NCI-H2227 (cell line): ENCODE data around the gene TINAGL1.

Experiments used
- DNase-seq: peaks from one replicate; lab custom pipeline; 2025; ENCODE audit not compliant: unreplicated experiment; lab: John Stamatoyannopoulos, UW

The TINAGL1 gene, protein sequence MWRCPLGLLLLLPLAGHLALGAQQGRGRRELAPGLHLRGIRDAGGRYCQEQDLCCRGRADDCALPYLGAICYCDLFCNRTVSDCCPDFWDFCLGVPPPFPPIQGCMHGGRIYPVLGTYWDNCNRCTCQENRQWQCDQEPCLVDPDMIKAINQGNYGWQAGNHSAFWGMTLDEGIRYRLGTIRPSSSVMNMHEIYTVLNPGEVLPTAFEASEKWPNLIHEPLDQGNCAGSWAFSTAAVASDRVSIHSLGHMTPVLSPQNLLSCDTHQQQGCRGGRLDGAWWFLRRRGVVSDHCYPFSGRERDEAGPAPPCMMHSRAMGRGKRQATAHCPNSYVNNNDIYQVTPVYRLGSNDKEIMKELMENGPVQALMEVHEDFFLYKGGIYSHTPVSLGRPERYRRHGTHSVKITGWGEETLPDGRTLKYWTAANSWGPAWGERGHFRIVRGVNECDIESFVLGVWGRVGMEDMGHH

DNA sequence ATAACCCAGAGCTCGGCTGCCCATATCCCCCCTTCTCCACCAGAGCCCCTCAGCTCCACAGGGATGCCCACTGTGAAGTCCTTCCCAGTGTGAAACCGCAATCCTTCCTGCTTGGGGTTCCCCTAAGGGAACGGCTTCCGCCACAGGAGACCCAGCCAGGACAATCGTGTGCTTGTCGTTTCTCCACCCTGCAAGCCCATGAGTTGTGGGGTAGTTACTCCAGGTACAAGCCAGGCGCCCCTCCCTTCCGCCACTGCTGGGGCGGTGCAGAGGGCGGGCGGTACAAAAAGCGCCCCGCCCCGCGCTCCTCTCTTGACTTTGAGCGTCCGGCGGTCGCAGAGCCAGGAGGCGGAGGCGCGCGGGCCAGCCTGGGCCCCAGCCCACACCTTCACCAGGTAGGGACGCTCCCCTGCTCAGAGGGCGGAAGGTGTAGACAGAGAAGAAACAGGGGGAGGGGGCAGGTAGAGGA is at the start of gene TINAGL1:
TSS of gene TINAGL1 (plus strand) at position 315 of the 469 bp plus-strand sequence. CDS start 634 bp downstream, outside the sequence.
- no peak for DNase-seq

DNA sequence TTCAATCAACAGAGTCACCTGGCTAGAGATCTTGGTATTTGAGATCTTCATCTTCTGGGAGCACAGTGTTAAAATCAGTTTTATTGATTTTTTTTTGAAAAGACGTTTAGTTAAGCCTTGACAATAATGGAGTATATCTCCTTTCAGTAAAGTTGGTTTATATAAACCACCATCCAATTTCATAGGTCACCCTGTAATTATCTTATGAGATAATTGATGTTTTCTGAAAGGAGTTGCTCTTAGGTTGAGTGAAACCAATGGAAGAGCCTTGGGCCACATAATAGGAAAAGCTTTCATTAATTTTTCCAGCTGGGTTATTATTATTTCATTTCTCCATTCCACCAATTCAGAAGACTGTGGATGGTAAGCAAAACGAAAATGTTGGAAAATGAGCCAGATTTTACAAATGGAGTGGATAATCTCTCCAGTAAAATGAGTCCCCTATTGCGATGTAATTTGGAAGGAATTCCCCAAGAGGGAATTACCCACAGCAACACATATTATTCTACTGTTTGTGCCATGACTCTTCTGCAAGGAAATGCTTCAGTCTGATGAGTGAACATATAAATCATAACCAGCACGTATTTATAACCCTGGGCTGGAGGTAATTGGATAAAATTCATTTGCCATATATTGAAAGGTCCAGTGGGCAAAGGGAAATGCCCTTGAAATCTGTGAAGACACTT is 46.2 kb upstream of the TINAGL1 start:
- DNase-seq = peak; percentile 39

DNA sequence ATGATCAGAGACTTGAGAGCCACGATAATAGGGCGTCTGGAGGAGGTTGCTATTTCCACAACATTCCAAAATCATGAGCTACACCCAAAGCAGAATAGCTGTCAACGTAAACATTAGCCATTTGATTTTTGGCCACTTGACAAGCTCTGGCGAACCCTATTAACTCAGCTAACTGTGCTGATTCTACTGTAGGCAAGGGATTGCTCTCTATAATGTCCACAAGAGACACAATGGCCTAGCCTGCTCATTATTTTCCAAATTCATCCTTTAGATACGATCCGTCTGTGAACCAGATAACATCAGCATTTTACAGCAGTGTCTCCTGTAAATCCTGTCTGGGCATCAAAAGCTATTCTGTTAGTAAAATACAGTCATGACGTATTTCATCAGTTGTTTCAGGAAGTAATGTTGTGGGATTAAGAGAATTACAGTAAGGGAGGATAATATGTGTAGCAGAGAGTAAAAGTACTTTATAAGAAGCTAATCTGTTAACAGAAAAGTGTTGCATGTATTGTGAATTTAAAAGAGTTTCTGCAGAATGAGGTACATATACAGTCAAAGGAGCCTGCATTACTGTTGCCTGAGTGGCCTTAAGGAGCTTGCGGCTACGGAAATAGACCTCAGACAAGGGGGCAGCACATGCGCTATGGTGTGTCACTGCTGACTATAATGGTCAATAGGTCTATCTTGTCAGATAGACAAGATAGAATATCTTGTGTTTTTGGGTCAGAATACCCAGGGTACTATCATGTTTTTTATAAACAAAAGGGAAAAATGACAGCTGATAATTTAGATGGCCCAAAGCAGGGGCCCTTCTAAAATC is 44.9 kb upstream of the TINAGL1 start:
- DNase-seq = peak; percentile 51

DNA sequence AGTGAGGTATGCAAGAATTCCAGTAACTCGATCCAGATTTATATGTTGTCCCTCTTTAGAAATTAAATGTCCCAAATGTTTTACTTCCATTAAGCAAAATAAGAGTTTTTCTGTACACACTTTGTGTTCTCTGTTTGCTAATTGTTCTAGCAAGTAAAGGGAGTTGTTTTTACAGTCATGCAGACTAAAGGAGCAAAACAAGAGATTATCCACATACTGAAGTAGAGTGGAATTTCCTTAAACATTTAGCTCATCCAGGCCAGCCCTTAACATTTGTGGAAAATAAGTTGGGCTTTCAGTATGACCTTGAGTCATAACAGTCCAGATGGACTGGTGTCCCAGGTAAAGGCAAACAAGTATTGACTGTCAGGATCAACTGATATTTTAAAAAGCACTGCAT is 44.1 kb upstream of the TINAGL1 start:
- DNase-seq = no peak

DNA sequence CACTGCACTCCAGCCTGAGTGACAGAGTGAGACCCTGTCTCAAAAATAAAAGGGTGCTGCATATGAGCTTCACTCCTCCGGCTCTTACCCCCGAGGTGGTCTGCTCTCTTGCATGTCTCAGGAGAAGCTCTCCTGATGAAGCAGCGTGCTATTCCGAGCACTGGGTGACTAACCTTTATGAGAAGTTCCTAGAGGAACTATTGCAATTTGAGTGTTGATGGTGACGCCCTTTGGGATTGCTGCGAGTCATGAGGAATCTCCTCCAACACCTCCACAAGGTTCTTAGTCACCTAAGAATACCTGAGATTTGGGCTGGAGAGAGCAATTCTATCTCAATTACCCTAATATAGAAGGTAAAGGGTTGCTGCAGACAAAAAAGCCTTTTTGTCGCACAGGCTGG is 40.8 kb upstream of the TINAGL1 start:
- no peak for DNase-seq

DNA sequence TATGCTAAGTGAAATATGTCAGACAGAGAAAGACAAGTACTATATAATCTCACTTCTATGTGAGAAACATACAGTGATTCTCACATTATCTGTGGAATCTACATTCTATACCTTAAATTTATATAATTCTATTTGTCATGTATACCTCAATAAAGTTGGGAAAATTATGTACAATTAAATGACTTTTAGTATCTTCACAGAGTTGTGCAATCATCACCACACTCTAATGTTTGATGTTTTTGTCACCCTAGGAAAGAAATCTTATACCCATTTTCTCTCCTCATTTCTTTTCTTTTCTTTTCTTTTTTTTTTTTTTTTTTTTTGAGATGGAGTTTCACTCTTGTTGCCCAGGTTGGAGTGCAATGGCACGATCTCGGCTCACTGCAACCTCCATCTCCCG is 37.0 kb upstream of the TINAGL1 start:
- no peak for DNase-seq

DNA sequence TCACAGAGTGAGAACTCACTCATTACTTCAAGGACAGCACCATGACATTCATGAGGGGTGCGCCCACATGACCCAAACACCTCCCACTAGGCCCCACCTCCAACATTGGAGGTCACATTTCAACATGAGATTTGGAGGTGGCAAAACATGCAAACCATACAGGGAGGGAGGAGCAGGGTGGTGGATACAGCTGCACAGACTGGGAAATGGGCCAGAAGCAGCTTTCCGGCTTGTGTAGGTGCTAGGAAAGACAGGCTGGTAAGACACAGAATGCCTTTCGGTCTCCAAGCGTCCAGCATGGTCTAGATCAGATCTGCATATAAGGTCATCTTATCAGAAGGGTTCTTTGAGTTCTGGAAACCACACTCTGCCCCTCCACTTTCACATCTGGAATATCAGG is 35.1 kb upstream of the TINAGL1 start:
- DNase-seq = no peak

DNA sequence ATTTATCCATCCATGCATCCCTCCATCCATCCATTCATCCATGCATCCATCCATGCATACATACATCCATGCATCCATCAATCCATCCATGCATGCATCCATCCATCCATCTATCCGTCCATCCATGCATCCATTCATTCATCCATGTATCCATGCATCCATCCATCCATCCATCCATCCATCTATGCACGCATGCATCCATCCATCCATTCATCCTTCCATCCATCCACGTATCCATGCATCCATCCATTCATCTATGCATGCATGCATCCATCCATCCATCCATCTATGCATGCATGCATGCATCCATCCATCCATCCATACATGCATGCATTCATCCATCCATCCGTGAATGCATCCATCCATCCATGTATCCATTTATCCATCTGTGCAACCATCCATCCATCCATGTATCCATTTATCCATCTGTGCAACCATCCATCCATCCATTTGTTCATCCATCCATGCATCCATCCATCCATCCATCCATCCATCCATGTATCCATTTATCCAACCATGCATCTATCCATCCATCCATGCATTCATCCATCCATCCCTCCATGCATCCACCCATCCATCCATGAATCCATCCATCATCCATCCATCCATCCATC is 30.3 kb upstream of the TINAGL1 start:
- no peak for DNase-seq

DNA sequence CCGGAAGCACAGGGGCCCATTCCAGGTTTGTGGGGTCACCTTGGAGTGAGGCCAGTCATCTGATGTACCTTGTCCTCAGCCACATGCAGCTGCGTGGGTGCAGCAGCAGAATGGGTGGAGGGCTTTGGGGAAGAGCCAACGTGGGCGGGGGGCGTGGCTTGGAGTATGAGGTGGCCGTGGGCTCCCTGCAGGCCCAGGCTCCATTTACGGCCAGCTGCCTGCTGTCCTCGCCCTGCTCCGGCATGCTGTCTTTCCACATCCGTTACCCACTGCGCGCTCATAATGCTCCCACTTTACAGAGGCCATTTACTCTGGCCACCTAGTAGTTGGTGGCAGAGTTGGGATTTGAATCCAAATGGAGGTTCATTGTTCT is 27.8 kb upstream of the TINAGL1 start:
- DNase-seq = no peak

DNA sequence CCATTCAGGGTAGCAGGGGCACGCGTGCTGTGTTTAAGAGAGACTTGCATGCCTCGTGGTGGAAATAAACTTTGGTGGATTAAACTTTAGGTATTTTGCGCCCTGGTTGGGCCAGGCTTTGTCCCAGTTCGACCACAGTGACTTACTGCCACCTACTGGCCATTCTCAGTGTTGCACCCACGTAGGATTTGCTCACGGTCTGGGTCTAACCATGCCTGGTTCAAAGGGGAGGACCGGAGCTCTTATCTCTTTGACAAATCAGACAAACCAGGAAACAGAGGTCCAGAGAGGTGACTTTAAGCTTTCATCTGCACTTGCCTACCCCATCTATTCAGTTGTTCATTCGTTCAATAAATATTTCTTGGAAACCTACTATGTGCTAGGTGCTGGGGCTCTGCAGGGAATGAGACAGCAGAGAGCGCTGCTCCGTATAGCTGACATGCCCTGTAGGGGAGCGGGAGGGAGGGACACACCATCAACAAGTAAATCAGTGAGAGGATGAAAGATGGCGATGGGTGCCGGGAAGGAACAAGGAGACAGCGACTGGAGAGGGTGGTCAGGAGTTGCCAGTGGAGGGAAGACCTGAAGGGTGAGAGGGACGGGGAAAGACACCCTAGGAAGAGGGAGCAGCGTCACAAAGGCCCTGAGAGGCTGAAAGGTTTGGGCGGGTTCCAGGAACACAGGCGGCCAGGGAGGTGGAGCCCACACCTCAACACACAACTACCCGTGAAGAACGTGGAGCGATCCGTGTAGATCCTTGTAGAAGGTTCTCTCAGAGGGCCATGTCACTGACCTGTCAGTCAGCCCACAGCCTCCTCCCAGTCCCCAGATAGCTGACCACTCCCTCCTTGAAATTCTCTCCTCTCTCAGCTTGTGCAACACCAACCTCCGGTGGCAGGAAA is 27.2 kb upstream of the TINAGL1 start:
- DNase-seq = peak; percentile 94

DNA sequence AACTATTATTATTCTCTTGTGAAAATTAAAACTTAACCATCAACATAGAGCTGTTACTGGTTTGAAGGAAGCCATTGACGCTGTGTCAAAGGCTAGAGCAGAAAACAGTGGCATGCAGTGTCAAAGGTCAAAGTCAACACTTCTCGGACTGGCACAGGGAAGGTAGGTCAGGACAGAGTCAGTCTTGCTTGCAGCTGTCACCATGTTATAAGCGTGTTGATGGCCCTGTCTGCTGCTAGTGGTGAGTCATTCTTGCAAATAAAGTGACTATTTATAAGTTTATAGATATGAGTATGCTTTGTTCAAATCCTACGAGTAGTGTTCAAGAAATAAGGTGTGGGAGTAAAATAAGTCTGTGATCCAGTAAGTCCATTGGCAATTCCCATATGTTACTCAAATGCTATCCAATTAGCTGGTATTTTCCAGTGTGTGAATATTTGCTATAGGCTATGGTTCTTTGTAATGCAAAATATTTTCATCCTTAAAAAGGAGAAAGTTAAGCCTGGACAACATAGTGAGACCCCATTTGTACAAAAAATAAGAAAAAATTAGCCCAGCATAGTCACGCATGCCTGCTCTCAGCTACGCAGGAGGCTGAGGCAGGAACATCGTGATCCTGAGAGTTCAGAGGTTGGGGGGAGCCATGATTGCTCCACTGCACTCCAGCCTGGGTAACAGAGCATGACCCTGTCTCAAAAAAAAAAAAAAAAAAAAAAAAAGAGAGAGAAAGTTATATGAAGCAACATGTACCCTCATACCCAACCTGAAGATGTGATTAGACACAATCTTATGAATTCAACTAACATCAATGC is 26.3 kb upstream of the TINAGL1 start:
- no peak for DNase-seq

DNA sequence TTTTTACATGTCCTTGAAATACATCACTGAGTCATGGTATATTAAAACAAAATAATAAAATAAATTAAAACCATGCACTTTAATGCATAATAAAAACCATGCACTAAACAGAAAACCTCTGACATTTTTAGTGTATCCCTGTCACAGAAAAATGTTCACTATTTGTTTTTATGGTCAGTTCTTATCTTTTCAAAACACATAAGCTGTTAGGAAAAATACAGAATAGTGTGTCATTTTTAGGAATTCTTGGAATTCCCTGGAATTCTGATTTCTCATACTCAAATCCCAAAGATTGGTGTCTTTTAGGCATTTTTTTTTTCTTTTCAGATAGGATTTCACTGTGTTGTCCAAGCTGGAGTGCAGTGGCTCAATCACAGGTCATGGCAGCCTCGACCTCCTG is 25.1 kb upstream of the TINAGL1 start:
- no peak for DNase-seq

DNA sequence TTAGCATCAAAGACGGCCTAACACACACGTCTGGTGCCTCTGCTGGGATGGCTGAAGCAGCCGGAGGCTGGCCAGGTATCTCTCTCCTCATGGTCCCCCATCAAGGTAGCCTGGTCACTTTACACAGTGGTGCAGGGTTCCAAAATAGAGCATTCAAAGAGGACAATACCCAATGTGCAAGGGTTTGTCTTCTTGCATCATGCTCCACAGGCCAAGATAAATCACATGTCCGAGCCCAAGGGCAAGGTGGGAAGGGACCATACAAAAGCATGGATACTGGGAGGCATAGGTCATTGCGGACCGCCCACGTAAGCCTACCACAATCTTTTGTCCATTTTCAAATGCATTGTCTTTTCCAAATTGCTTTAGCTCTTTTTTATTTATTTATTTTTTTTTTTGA is 23.8 kb upstream of the TINAGL1 start:
- no peak for DNase-seq

DNA sequence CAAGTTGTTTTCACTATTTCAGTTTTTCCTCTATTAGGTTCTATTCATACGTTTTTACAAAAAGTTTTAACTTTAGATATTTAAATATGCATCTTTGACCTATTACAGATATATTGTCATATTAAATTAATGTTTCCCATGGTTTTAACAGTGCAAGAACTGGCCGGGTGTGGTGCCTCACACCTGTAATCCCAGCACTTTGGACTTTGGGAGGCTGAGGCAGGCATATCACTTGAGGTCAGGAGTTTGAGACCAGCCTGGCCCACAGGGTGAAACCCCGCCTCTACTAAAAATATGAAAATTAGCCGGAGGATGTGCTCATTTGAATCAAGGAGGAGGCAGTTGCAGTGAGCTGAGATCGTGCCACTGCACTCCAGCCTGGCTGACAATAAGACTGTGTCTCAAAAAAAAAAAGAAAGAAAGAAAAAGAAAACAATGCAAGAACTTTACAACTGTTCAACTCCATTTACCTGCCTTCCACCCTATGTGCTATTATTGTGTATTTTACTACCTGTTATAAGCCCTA is 19.8 kb upstream of the TINAGL1 start:
- no peak for DNase-seq

DNA sequence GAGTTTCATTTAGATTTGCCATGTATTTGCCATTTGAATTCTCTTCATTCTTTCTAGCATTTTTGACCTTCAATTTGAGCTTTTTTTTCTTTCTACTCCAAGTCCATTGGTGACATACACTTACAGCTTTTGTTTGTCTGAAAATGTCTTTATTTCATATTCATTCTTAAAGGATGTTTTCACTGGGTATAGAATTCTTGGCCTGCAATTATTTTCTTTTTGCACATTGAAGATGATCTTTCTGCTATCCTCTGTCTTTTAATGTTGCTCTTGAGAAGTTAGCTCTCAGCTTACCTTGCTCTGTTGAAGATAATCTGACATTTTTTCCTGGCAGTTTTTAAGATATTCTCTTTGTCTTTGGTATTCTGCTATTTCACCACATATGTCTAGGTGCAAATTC is 16.6 kb upstream of the TINAGL1 start:
- no peak for DNase-seq

DNA sequence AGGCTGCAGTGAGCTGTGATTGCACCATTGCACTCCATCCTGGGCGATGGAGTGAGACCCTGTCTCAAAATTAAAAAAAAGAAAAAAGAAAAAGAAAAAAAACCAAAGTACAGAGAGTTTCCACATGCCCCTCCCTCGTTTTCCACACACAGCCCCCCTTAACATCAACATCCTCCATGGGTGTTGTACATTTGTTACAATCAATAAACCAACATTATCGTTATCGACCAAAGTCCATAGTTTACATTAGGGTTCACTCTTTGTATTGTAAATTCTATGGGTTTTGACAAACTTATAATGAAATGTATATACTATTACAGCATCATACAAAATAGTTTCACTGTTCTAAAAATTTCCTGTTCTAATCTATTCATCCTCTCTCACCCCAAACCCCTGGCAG is 15.9 kb upstream of the TINAGL1 start:
- no peak for DNase-seq

DNA sequence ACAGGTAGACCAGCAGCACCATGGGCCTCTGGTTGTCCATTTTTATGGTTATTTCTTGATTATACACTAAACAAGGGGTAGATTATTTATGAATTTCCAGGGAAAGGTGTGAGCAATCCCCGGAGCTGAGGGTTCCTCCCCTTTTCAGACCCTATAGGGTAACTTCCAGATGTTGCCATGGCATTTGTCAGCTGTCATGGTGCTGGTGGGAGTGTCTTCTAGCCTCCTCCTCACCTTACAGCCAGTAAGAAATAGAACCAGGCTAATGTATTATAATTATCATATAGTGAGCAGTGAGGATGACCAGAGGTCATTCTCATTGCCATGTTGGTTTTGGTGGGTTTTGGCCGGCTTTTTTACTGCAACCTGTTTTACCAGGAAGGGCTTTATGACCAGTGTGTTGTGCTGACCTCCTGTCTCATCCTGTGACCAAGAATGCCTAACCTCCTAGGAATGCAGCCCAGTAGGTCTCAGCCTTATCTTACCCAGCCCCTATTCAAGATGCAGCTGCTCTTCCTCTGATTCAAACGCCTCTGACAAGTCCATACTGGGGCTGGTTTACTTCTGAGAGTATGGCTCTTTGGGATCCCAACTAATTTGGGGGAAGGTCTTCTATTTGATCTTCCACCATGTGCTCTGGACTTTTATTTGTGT is 13.5 kb upstream of the TINAGL1 start:
- DNase-seq = peak; percentile 29

DNA sequence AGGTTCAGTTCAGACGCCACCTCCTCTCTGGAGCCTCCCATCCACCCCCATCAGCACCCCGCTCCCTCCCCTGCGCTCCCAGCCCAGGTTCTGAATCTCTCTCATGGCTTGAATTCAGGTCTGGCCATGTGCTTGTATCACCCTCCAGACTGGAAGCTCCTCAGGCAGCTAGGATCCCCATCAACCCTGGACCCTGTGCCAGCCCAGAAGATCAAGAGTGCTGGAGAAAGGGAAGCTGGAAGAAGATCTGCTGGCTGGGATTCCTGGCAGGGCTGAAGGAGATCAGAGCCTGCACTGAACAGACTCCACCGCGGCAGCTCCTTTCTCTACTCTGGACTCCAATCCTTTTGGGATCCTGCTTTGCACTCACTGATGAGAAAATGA is 11.7 kb upstream of the TINAGL1 start:
- no peak for DNase-seq
